Femur (tissue), 1 donor: ENCODE results near the gene MEIKIN.

Experiments
- DNase-seq: peaks from one replicate; pipeline ENCODE4 v3.0.0-alpha.2; 2017

MEIKIN gene

GRCh38 chr5:131973089-131973712, 27.7 kb upstream of the MEIKIN start:
- DNase-seq: no peak

GRCh38 chr5:131968396-131968954, 23.0 kb upstream of the MEIKIN start:
- no peak for DNase-seq

GRCh38 chr5:131966551-131966950, 21.1 kb upstream of the MEIKIN start:
- DNase-seq: no peak

GRCh38 chr5:131965826-131966415, 20.5 kb upstream of the MEIKIN start:
- DNase-seq: no peak

GRCh38 chr5:131959906-131960305, 14.4 kb upstream of the MEIKIN start:
- no peak for DNase-seq

GRCh38 chr5:131959136-131959535, 13.7 kb upstream of the MEIKIN start:
- no peak for DNase-seq

- no peak for DNase-seq
Measured at GRCh38 chr5:131957721-131958441, 12.4 kb upstream of the MEIKIN start.

- no peak for DNase-seq
Measured at GRCh38 chr5:131953969-131954368, 8.5 kb upstream of the MEIKIN start.

- DNase-seq: no peak
Measured at GRCh38 chr5:131952301-131952857, 6.9 kb upstream of the MEIKIN start.

GRCh38 chr5:131950706-131951105, 5.2 kb upstream of the MEIKIN start:
- DNase-seq: no peak

- DNase-seq: no peak
Measured at GRCh38 chr5:131947445-131947844, 2.0 kb upstream of the MEIKIN start.

- DNase-seq: no peak
Measured at GRCh38 chr5:131944702-131945550, 537 bp downstream of the MEIKIN start.

GRCh38 chr5:131943916-131944315, 1.5 kb downstream of the MEIKIN start:
- no peak for DNase-seq

- DNase-seq: no peak
Measured at GRCh38 chr5:131942016-131942415, 3.4 kb downstream of the MEIKIN start.

- no peak for DNase-seq
Measured at GRCh38 chr5:131939690-131940345, 5.6 kb downstream of the MEIKIN start.

- no peak for DNase-seq
Measured at GRCh38 chr5:131932235-131932634, 13.2 kb downstream of the MEIKIN start.

- DNase-seq: no peak
Measured at GRCh38 chr5:131928957-131929356, 16.5 kb downstream of the MEIKIN start.

- no peak for DNase-seq
Measured at GRCh38 chr5:131926168-131926567, 19.3 kb downstream of the MEIKIN start.

GRCh38 chr5:131916481-131916880, 29.0 kb downstream of the MEIKIN start:
- DNase-seq: no peak

GRCh38 chr5:131914472-131914871, 31.0 kb downstream of the MEIKIN start:
- no peak for DNase-seq

GRCh38 chr5:131913603-131914002, 31.9 kb downstream of the MEIKIN start:
- DNase-seq: no peak

- no peak for DNase-seq
Measured at GRCh38 chr5:131906668-131907067, 38.8 kb downstream of the MEIKIN start.
